GM21390 (cell line): ENCODE measurements around the gene LAMA5.

Experiments used
- ATAC-seq: cut with Tn5 transposase; IDR thresholded peaks from one replicate; pipeline ENCODE4 v1.9.1; 2021; ENCODE audit not compliant: unreplicated experiment

The LAMA5 gene

DNA sequence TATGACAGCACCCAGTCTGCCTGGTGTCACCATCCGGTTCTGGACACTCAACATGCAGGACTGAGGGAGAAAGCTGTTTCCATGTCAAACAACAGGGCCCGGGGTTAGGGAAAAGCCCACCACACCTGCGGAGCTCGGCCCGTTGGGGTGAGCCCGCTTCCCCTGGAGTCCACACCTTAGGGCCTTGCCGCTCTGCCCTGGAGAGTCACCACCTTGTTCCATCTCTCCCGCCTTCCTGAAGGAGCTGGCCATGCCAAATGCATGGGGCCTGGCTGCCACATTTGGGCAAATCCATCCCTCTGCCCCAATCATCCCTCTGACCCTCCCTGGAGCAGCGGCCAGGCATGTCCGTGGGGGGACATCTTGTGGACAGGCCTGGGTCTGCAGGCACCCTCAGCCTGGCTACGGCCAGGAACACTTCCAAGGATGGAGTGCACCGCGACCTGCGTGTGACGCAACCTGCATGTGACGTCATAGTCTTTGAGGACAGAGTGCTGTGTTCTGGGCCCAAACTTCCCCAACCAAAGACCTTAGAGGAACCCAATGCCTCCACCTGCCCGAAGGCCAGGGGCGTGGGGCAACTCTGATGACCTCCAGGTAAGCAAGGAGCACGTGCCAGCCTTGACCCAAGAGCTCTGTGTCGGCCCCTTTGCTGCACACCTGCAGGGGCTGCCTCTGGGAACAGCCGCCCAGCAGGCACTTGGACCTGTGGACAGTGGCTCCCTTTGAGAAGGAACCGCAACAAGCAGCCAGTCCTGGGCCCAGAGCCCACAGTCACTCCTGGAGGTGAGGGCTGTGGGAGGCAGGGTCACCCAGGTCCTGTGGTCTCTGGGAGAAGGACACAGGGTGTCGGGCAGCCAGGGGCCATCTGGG is 38.2 kb upstream of the LAMA5 start:
- ATAC-seq = no peak

DNA sequence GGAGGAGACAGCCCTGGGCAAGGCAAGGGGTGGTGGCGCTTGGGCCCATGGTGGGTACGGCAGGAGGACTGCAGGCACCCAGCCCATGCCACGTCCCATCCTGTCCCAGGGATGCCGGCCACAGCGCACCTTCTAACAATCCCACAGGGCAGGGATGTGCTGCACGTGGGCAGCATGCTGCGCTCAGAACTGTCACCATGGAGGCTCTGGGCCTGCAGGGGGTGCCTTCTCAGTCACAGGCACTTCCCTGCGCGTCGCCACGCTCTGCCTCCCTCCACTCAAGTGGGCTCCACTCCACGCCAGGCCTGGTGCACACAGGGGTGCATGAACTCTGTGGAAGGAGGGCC is 37.6 kb upstream of the LAMA5 start:
- ATAC-seq = no peak

DNA sequence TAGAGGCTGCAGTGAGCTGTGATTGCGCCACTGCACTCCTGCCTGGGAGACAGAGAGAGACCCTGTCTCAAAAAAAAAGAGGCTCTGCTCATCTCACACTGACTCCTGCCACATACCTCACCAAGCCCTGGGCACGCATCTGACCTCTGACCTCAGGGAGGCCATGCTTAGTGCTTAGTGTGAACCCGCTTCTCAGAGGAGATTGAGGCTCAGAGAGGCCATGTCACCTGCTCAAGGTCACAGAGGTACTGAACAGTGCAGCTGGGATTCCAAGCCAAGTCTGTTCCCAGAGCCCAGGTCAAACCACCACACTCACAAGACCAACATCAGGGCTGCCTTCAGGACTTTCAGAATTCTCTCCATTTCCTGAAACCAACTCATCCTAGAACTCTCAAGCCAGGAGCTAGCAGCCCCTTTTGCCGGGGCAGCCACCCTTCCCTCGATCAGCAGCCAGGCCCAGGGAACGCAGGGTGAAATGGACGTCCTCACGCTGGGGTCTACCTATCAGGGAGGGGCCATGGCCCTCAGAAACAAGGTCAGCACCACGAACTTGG is 37.1 kb upstream of the LAMA5 start:
- no peak for ATAC-seq

DNA sequence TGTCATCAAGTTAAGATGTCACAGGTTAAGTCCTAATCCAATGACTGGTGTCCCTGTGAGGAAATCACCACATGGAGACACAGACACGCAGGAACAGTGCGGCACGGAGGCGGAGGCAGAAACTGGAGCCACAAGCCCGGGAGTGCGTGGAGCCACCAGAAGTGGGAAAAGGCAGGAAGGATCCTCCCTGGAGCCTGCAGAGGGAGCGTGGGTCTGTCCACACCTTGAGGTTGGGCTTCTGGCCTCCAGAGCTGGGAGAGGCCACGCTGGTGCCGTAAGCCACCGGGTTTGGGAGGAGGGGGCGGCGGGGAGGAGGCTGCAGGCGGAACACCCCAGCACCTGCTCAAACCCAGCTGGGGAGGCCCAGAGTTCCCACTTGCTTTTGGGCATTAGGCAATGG is 36.2 kb upstream of the LAMA5 start:
- no peak for ATAC-seq

DNA sequence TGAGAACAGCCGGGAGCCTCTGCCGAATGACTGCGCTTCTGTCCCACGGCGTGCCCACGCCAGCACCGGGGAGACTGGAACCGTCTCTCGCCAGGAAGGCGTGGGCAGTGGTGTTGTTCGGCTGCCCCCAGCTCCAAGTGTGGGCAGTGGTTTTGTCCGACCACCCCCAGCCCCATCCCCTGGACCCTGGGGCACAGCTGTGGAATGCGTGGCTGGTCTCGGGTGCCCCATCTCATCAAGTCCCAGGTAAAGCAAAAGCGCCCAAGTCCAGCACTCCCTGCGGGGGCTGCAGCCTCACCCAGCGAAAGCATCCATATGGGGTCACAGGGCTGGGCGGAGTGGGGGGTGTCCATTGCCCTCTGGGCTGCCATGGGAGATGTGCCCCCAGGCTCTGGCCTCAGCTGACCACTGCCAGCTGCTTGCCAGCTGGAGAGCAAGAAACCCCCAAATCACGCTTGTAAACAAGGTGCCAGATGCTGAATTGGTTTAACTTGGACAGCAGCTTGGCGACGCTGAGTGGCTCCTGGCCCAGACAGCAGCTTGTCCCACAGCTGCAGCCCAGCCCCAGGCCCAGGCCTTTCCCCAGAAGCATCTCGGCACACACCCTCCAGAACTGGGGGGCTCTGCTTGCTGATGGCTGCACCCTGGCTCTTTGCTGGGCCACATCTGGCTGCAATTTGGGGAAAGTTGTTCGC is 35.5 kb upstream of the LAMA5 start:
- ATAC-seq = no peak

DNA sequence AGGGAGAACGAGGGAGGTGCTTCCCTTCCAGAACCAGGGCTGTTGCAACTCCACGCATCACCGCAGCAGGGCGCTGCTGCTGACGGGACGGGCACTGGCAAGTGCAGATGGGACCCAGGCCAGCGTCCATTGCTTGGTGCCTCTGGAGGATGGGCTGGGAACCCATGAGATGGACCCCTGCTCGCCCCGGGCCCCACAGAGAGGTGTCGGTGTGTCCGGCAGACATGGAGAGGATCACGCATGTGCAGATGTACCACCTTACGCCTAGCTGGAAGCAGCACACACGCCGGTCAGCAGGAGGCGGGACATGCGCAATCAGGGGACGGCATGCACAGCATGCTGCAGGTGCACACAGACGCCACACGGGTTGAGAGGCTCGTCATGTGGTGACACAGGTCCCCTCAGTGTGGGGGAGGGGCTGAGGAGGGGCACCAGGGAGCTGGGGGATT is 34.2 kb upstream of the LAMA5 start:
- no peak for ATAC-seq

DNA sequence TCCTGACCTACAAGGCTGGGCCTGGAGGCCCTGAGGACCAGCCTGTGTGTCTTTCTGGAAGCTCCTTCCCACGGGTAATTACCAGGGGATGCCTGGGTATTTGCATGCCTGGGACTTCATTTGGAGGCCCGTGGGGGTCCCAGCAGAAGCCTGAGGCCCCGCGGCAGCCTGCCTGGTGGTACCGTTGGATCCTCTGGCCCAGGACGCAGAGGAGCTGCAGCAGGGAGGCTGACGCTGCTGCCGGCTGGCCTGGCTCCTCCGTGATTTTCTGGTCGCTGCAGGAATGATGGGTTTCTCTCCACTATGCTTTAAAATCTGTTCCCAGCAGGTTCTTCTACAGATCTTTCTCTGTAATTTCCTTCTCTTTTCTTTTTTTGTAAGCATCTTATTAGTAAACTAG is 33.4 kb upstream of the LAMA5 start:
- ATAC-seq = no peak

DNA sequence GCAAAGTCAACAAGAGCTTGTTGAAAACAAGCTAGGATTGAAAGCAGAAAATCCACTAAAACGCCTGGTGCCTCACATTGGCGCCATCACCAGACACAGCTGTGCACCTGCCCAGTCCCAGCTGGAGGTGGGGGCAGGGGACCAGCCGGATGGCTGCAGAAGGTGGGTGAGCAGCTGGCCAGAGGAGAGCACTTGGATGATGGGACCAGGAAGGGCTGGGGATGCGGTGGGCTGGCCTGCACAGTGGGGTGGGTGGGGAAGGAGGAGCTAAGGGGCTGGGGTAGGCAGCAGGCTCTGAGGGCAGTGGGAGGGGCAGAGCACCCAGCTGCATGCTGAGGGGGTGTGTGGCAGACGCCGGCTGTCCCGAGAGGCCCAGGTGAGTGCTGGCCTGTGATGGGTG is 32.9 kb upstream of the LAMA5 start:
- ATAC-seq = no peak

DNA sequence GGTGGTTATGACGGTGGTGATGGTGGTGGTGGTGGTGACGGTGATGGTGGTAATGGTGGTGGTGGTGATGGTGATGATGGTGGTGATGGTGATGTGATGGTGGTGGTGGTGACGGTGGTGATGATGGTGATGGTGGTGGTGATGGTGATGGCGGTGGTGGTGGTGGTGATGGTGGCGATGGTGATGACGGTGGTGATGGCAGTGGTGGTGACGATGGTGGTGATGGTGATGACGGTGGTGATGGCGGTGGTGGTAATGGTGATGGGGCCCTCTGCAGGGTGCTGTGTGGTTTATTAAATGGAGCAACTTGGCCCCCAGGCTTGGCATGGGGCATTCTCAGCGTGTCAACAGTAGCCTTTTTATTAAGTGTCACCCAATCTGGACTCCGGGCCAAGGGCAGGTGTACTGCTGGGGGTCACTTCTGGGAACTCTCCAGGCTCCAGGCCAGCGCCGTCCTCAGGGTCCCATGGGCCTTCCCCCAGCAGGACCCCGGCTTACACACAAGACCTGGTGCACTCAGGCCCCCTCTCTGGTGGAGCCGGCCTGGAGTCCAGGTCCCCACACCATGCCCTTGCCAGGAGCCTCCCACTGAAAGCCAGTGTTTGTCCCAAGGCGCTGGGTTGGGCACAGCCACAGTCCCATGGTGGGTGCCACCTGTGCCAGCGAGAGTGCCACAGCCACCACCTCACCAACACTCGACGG is 31.2 kb upstream of the LAMA5 start:
- no peak for ATAC-seq

DNA sequence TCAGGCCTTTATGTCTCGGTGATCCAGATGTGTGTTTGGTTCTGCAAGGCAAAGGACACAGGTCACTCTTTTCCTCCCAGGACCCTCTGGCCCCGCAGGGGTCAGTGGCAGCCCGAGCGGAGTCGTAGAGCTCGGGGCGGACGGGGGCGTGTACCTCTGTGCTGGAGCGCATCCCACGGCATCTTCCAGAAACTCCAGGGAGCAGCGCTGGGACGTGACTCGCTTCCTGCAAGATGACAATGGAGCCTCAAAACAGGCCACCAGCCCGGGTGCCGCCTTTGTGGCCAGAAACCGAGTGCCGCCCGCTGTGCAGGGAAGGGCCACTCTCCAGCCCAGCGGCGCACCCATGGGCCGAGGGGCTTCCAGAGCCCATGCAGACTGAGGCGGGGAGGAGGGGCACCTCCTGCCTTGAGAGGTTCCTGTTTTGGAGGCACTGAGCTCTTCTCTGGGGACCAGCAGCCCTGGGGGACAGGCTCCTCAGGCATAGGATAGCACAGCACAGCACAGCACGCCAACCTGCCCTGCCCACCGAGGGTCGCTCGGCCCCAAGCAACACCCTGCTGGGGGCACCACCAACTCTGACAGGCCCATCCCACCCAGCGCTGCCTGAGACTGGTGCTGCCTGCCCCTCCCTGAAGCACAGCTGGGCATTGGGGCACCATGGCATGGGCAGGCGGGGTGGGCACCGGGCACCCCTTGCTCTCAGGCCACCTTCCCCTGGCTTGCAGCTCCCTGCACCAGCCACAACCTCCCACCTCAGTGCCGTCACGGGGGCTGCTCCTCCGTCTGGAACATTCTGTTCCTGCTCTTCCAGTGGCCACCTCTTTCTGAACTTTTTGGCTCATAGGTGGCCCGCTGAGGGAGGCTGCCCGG is 29.5 kb upstream of the LAMA5 start:
- ATAC-seq = no peak

DNA sequence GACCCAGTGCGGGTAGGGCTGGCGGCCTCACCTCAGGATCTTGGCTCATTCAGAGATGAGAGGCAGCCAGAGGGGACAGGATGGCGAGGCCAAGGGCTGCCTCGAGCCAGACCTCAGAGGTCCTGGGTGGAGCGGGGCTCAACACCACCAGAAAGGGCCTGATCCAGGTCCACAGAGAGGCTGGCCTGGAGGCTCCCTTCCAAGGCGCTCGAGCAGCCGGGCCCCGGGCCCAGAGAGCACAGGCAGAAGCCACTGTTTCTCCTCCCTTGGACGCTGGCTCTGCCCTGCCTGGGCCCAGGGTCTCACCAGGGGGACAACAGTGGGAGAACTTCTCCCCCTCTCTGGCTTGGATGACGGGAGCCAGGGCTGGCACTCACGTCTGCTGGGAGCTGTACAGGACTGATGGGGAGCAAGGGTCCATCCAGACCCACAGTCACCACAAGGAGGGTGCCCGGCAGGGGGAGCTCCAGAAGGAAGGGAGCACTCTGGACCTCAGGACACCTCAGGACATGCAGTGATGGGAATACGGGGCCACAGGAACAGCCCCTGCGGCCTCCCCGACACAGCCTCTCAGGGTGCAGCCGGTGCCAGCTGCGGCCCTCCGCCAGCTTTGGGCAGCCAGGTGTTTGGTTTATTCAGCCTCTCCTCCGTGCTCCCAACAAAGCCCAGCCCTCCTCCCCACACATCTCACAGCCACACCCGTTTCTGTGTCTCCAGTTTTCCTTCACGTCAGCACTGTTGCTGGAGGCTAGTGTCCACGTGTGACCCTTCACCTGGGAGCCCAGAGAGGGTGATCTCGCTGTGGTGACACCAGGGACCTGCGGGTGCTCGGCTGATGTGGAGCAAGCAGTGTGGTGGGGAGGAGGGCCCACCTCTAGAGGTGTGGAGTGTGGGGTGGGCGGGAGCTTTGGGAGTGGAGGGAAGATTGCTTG is 28.5 kb upstream of the LAMA5 start:
- no peak for ATAC-seq

DNA sequence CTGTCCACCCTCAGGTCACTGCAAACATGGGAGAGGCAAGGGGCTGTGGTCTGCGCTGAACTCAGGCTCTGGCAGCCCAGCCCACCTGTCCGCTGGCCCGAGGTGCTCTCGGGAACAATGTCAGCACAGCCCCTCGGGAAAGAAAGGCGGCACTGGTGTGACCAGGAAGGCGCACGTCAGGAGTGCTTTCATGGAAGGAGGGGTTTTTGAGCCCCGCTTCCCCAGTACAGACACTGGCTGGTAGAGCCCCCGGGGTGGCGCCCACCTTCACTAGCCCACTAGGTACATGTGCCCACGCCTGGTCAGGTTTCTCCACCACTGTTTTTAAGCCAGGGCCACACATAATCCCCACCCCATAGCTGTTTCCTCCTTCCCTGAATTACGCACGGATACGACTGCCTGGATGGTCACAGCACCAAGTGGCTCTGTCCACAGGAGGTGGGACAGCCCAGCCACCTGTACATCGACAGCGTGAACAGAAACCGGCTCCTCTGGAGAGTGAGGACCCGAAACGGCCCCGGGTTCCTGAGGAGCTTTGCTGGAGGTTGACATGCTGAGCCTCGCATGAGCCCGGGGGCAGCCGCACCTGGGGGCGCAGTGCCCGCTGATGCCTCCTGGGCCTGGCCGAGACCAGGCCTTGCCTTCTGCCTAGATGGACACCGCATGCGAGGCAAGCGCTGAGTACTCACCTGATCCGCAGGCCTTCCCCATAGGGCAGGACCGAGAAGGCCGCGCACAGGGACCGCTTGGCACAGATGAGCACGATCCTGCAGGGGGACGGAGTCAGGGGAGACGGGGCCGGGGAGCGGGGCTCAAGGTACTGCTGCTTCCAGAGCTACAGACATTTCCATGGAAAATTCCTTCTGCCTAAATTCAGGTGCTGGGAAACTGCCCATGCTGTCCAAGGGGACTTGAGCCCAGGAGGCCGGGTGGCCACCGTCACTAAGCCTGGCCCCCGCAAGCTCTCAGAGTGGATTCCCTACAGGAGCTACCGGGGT is 27.4 kb upstream of the LAMA5 start:
- ATAC-seq = no peak

DNA sequence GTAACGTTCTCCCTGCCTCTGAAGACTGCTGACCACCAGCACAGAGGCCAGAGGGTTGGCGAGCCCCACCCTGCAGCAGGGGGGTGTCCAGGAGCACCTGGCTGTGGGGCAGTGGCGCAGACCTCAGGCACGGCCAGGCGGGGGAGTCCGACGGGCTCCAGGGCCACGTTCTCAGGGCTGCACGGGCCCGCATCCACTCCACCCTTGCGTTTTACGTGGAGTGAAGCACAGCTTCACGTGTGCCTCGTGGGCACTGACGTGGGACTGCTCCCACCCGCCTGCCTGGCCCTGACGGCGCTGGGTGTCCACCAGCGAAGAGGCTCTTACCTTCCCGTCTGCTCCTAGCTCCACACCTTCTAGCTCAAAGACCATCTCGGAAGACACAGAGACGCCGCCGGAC is 26.7 kb upstream of the LAMA5 start:
- no peak for ATAC-seq

DNA sequence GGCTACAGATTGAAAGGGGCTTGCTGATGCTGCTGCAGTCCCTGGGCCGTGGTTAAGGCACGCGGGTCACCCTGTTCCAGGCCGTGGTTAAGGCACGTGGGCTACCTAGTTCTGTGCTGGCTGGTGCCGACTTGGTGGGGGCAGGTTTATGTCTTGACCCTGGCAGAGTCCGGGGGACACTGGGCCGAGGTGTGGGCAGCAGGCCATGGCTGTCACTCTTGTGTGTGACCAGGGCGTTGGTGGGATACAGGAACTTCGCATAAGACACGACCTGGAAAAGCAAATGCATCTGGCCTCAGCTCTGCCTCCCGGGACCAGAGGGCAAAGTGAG is 26.2 kb upstream of the LAMA5 start:
- ATAC-seq = no peak

DNA sequence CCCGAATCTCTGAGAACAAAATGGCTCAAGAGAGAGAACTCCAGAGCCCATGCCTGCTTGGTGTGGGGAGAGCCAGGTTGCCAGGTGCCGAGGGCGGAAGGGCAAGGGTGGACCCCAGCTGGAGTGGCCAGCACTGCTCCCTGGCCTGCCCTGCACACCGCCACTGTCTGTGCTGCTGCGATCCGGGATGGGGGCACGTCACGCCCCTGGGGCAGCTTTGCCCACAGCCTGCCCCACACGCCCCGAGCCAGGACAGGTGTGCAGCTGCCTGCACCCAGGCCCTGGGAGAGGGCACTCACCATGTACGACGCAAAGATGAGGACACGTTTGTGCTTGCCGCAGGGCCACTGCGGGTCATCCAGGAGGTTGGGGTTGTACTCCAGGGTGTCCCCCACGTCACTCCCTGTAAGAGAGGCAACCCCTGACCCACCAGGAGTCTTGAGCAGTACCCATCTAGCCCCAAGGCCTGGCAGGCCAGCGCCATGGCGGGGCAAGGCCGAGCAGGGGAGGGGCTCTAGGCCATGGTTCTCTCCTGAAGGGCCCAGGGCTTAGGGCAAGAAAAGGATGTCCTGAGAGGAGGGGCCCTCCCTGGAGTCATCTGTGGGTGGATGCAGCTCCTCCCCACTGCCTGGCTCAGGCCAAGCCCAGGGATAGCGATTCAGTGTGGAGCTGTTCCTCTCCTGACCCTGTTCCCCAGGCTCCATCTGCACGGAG is 25.7 kb upstream of the LAMA5 start:
- ATAC-seq = no peak

DNA sequence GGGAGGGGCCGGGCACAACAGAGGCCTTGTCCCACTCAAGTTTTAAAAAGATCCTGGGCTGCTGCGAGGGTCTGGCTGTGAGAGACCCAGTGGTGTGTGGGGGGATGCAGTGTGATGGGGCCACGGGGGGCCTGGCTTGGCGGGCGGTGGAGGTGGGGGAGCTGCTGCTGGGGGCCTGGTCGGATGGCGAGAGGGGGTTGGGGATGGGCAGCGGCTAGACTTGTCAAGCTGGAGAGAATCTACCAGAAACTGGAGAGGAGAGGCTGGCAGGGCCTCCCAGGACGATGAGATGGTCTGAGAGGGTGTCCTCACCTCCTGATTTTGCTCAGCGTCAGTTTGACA is 24.9 kb upstream of the LAMA5 start:
- no peak for ATAC-seq

DNA sequence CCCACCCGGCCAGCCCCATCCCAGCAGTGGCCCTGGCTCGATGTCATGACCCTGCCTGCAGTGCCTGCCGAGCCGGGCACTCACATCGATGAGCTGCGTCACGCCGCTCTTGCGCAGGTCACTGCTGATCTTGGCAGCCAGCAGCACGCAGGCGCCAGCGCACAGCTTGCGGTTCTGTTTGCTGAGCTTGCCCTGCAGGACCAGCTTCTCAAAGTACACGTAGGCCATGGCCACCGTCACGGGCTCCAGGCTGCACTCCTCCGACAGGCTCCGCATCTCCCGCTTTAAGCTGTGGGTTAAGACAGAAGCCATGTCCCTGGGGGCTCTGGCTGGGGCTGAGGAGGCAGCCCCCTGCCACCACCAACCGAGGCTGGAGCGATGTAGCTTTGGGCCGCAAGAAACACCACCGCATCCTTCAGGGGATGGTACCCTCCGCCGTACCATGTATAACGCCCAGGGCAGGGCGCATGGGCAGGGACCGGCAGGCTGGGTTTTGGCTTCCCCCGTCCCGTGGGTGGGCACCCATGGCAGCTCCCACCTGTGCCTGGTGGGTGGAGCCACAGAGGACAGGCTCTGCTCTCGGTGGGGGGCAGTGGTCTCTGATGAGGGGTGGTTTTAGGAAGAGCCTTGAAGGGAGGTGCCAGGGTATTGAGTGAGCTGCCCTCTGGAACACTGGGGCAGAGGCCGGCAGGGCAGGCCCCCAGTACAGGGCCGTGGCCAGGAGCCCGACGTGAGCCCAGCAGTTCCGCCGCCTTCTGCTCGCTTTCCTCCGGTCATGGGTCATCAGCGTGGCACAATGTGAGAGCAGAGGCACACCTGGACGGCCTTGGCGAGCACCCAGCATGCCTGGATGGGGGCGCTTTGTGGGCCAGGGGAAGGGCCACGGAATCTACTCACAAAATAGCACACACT is 24.3 kb upstream of the LAMA5 start:
- no peak for ATAC-seq
